ENCODE results near the gene DUT. TPM values are rescaled to one million over a fixed set of nuclear protein-coding genes. Genes with fewer than 3 reads are reported as not detected.

Gene DUT
- total and polyA plus RNA-seq, 2 experiments from 2014 or later = 50.9 to 70.4 TPM

DNA sequence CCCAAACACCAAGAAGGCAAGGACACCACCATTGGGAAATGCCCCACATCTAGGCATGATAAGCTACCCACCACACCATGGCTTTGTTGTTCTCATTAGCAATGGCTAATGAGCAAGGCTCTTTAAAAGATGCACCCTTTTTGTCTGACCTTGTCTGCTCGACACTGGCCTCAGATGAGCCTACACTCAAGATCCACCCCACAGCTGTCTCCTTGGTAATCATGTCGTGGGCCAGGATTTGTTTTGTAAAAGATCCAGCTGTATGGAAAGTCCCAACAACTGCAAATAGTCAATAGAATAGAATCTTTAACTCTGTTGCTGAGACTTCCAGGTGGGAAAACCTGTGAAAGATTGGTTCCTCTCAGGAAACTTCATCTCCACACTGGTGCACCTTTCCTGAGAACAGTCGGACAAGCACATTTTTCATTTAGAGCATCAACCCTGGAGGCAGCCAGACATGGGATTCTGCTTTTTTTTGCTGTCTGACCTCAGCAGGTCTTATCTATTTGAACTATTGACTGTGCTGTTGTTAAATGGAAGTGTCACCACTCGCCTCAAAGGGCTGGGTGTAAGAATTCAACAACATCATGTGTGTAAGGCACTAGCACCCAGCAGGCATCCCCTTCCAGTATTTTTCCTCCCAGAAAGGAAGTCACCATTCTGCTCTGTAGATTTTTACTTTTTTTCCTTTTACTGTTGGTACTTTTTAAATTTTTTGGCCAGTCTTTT is 35.5 kb downstream of the DUT start:
- no peaks in the 10 kb centered on the region for H3K9me2 ChIP-seq (replicated peaks; ENCODE audit: insufficient read depth)
- TF ChIP-seq EZH2phosphoT487 (IDR thresholded peaks at IDR 0.05; ENCODE audit: low read depth, severe bottlenecking, unreplicated experiment) (no peak), EZH2 (IDR thresholded peaks at IDR 0.05; ENCODE audit: borderline replicate concordance) (no peak)
- TF ChIP-seq, protein P1, sequence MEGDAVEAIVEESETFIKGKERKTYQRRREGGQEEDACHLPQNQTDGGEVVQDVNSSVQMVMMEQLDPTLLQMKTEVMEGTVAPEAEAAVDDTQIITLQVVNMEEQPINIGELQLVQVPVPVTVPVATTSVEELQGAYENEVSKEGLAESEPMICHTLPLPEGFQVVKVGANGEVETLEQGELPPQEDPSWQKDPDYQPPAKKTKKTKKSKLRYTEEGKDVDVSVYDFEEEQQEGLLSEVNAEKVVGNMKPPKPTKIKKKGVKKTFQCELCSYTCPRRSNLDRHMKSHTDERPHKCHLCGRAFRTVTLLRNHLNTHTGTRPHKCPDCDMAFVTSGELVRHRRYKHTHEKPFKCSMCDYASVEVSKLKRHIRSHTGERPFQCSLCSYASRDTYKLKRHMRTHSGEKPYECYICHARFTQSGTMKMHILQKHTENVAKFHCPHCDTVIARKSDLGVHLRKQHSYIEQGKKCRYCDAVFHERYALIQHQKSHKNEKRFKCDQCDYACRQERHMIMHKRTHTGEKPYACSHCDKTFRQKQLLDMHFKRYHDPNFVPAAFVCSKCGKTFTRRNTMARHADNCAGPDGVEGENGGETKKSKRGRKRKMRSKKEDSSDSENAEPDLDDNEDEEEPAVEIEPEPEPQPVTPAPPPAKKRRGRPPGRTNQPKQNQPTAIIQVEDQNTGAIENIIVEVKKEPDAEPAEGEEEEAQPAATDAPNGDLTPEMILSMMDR (IDR thresholded peaks at IDR 0.05; ENCODE audit: poor library complexity) = no peak
- DNase-seq (ENCODE audit: low spot score) = no peak
- no peaks in the 10 kb centered on the region for H3K79me2 ChIP-seq
- H3K27me3 ChIP-seq = no peaks in the 10 kb centered on the region
- no peaks in the 10 kb centered on the region for H3K9me3 ChIP-seq (ENCODE audit: low read depth)
- no peak overlapping the region for H3K4me2 ChIP-seq
- no peaks in the 10 kb centered on the region for H4K20me1 ChIP-seq (ENCODE audit: insufficient read depth, poor library complexity, severe bottlenecking)
- H3K4me3 ChIP-seq = no peak overlapping the region
- no peak overlapping the region for H3K27ac ChIP-seq
- no peak overlapping the region for H2AFZ ChIP-seq
- H3K4me1 ChIP-seq (ENCODE audit: insufficient read depth) = no peaks in the 10 kb centered on the region
- 64% methylated on average over 4 of the region's 4 CpGs for WGBS (ENCODE audit: low lambda C conversion rate, missing lambda C conversion rate)
- no peaks in the 10 kb centered on the region for H3K36me3 ChIP-seq (replicated peaks; ENCODE audit: insufficient read depth, low read depth)

DNA sequence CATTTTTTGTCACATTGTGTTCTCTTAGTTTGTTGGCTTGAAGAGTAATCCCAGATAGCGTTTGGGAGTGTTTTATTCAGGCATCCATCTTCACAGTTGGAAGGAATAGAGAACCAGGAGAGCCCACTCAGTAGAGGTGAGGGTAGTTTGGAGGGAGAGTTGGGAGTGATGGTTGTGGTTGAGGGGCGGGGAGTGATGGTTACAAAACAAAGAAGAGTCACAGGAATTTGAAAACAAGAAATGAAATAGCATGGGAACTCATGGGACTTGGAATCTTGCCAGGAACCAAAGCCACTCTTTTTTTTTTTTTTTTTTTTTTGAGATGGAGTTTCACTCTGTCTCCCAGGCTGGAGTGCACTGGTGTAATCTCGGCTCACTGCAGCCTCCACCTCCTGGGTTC is 36.3 kb downstream of the DUT start:
- H3K27me3 ChIP-seq = no peaks in the 10 kb centered on the region
- H3K4me3 ChIP-seq = no peak overlapping the region
- no peaks in the 10 kb centered on the region for H3K9me3 ChIP-seq (ENCODE audit: low read depth)
- no peaks in the 10 kb centered on the region for H3K36me3 ChIP-seq (replicated peaks; ENCODE audit: insufficient read depth, low read depth)
- TF ChIP-seq EZH2phosphoT487 (IDR thresholded peaks at IDR 0.05; ENCODE audit: low read depth, severe bottlenecking, unreplicated experiment) (no peak), EZH2 (IDR thresholded peaks at IDR 0.05; ENCODE audit: borderline replicate concordance) (no peak)
- TF ChIP-seq, protein P1 (IDR thresholded peaks at IDR 0.05; ENCODE audit: poor library complexity) = no peak
- WGBS (ENCODE audit: low lambda C conversion rate, missing lambda C conversion rate) = 92% methylated on average over 3 of the region's 3 CpGs
- DNase-seq (ENCODE audit: low spot score) = no peak
- H3K79me2 ChIP-seq = no peaks in the 10 kb centered on the region
- H3K4me2 ChIP-seq = no peak overlapping the region
- H3K27ac ChIP-seq = no peak overlapping the region
- no peaks in the 10 kb centered on the region for H3K4me1 ChIP-seq (ENCODE audit: insufficient read depth)
- H4K20me1 ChIP-seq (ENCODE audit: insufficient read depth, poor library complexity, severe bottlenecking) = no peaks in the 10 kb centered on the region
- no peaks in the 10 kb centered on the region for H3K9me2 ChIP-seq (replicated peaks; ENCODE audit: insufficient read depth)
- no peak overlapping the region for H2AFZ ChIP-seq

DNA sequence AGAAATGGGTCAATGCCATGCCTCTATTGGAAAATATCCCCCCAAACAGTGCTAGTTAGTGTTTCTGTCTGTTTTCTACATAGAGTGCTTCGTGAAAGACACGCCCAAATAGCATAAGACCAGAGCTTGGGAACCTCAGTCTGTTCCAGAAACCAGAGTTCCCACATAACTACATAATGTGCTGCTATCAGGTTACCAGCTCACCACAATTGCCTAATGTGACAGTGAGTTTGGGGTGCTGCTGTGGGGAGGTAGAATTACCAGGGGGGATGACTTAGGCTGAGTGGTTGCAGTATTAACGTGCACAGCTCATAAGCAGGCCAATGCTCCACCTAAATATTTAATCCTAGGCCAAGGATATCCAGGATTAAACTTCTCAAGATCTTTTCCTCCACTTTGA is 39.2 kb downstream of the DUT start:
- Histone ChIP-seq H4K20me1 (ENCODE audit: insufficient read depth, poor library complexity, severe bottlenecking) (no peaks in the 10 kb centered on the region), H3K4me2 (no peak overlapping the region), H3K36me3 (replicated peaks; ENCODE audit: insufficient read depth, low read depth) (no peaks in the 10 kb centered on the region), H2AFZ (no peak overlapping the region), H3K4me3 (no peak overlapping the region), H3K27ac (no peak overlapping the region), H3K9me3 (ENCODE audit: low read depth) (no peaks in the 10 kb centered on the region), H3K79me2 (no peaks in the 10 kb centered on the region), H3K27me3 (no peaks in the 10 kb centered on the region), H3K9me2 (replicated peaks; ENCODE audit: insufficient read depth) (no peaks in the 10 kb centered on the region), H3K4me1 (ENCODE audit: insufficient read depth) (no peaks in the 10 kb centered on the region)
- TF ChIP-seq EZH2phosphoT487 (IDR thresholded peaks at IDR 0.05; ENCODE audit: low read depth, severe bottlenecking, unreplicated experiment) (no peak), EZH2 (IDR thresholded peaks at IDR 0.05; ENCODE audit: borderline replicate concordance) (no peak)
- TF ChIP-seq, protein P1 (IDR thresholded peaks at IDR 0.05; ENCODE audit: poor library complexity) = no peak
- no peak for DNase-seq (ENCODE audit: low spot score)
- 71% methylated on average over 3 of the region's 3 CpGs for WGBS (ENCODE audit: low lambda C conversion rate, missing lambda C conversion rate)
